GM18519 (cell line): Measurements from ENCODE around the gene PAX4.

ENCODE experiments used
- ATAC-seq: cut with Tn5 transposase; IDR thresholded peaks from one replicate; pipeline ENCODE4 v1.9.1; 2021; ENCODE audit warnings: mild to moderate bottlenecking, moderate library complexity; ENCODE audit not compliant: unreplicated experiment, low FRiP score

Gene PAX4

DNA sequence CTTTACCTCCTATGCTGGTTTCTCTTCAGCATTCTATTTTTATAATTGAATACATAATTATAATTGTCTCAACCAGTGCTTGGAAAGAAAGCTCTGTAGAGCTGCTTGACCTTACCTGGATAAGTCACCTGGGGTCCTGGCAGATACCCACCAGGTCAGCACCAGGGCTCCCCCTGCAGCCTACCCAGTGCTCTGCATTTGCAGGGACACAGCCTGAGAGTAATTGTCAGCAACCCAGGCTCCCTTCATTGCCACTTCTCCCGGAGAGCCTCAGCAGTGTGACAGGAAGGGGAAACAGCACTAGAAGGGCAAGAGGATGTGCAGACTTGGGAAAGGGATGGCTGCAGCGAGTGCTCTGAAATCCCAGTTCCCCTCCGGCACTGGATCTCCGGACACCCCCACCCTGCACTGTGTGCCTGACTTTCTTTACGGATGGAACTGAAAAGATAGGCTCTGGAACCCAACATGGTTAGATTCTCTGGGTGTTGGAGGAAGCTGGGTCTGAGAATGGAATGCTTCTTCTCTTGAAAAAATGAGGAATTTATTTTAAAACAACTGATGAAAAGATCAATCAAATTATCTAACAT is 11.4 kb upstream of the PAX4 start:
- no peak for ATAC-seq

DNA sequence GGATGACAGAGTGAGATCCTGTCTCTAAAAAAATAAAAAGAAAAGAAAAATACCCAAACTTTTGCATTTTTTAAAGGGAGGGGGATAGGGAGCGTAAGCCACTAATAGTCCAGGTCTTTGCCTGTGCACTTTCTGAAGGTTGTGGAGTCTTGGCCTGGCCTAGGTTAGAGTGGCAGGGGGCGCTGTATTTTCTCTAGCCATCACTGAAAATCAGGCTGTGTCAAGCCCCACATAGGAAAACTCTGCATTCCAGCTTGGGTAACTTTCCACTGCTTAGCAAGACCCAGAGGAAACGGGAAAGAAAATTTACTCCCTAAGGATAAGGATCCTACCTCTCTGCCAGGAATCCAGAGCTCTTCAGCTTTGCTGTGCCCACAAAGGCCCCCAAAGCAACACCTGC is 10.5 kb upstream of the PAX4 start:
- ATAC-seq = no peak

DNA sequence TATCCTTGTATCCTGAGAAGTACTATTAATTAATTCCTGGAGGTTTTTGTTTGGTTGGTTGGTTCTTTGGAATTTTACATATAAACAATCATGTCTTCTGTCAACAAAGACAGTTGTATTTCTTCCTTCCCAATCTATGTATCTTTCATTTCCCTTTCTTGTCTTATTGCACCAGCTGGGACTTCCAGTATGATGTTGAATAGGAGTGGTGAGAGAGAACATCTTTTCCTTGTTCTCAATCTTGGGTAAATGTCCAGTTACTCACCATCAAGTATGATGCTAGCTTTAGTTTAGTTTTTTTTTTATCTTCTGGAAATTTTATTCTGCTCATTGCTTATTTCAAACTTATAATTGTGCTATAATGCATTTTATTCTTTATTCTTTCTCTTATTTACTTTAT is 7.4 kb upstream of the PAX4 start:
- ATAC-seq = no peak

DNA sequence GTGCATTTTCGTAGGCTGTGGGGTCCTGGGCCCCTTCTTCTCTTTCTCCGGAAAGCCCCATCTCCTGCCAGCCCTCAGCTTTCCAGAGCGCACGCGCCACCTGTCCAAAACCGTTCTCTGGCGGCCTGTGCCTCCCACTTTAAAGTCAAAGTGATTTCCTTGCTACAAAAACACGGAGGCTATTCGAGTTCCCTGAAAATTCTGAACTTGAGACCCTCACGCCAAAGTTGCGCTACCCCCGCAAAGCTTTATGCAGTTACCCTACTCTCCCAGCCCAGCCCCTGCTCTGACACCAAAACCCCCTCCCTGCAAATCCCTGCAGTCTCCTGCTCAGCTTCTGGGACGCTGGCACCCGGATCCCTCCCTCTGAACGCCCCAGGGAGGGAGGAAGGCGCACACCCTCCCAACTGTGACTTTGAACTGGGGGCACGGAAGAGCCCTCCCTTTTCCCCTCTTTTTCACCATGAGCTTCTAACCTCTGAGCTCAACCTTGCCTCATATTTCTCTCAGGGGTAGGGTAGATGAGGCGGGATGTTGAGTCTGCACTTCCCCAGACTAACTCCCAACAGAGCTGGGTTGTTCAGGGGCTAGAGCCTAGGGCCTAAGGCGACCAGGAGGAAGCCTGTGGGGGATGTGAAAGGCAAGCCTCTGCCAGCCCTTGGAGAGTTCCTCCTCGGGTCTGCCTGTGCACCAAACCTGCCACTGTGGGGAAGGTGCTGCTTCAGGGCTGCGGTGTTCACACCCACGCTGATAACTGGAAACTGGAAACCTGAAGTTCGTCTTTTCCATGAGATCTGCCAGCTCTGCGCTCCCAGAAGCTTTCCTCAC is 2.7 kb upstream of the PAX4 start:
- ATAC-seq = no peak

DNA sequence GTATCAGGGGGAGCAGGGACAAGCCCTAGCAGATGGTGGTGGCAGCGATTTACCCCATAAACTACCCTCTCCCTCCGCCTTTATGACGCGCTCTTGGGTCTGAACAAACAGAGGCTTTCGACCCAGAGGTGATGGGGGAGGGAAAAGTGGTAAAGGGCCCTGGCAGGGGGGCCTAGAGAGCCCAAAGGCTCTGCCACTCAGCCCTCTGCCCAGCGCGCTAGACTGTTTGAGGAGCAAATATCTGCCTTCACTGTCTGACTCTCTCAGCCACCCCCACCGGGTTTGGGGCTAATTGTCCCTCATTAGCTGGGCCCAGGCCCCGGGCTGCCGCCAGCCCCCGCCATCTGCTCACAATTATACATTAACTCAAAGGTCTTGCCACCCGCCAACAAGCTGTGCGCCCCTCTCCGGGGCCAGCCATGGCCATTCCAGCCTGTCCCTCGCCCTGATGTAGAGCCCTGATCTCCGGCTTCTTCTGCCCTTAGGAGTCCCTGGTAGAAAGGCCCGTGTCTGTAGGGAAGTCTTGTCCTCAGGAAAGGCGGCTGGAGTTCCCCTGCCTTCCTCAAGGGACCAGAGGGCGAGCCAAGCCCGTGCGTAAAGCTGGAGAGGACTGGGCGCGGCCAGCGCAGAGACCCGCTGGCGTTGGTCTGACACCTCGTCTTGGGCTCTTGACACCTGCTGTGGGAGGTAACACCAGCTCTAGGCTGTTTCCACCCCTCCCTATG is 1.9 kb upstream of the PAX4 start:
- no peak for ATAC-seq

DNA sequence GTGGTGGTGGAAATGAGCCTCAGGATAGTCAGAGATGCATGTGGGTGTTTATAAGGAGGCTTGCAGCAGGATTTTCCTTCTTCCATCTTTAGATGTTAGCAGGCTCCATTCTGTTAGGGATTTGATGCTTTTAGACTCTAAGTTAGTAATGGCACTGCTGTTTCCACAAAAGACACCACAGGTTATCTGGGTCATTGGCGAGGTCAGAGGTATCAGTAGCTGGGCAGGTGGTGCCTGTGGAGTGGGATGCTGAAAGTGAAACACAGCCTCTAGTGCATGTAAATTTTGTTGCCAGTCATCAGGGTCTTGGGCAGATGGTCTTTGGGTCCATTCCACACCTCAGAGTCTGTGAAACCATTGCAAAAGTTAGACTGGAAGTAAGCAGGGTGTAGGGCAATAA is 833 bp upstream of the PAX4 start:
- ATAC-seq = no peak

DNA sequence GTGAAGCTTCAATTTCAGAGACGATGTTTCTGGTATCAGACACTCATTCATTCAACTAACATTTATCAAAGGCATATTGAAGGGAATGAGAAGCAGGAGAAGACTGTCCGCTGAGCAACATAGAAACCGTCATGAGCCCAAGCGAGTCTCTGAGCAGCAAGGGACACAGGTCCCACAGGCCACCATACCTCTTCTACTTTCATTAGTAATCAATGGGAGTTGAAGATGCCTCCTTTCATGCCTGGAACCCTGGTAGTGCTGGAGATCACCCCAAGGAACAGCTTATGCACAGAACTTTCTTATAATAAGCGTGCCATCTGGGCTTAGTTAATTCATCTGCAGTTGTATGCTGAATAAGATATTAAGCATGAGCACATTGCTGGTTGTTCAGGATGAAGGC is 1.2 kb downstream of the PAX4 start:
- no peak for ATAC-seq

DNA sequence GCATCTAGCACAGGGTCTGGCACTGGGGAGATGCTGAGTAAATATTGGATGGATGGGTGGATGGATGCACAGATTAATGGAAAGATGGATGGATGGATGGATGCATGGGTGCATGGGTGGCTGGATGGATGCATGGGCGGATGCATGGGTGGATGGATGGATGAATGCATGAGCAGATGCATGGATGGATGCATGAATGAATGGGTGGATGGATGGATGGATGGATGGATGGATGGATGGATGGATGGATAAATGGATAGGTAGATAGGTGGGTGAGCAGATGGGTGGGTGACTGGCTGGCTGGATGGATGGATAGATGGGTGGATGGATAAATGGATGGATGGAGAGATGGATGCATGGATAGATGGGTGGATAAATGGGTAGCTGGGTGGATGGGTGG is 5.7 kb downstream of the PAX4 start:
- no peak for ATAC-seq

DNA sequence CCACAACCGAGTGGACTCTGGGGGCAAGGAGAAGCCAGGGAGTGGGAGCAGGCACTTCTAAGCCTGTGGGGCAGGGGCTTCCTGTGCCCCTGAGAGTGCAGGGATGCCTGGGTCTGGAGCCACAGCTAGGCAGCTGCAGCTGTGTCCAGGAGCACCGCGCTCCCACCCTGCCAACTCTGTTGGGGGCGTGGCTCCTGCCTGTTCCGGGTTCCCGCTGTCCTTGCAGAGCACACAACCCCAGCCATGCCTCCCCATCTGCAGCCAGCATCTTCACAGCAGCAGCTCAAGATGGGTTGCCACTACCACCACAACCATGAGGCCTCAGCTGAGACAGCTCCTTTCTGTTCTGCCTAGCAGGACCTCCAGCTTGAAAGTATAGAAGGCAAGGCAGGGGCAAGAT is 8.6 kb downstream of the PAX4 start:
- no peak for ATAC-seq

DNA sequence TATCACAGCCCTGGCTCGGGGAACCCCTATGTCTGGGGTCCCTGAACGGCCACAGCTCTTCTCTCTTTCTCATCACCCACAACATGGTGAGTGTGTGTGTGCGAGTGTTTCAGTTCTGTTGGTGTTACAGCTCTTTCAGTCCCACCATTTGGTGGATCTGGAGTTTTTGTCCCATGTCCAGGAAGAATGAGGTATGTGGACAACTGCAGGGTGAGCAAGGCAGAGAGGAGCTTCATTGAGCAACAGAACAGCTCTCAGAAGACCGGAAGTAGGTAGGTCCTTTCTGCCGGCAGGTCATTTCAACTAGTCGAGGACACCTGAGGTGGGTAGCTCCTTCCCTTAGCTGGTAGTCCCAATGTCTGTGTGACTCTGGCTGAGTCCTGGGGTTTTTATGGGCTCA is 9.5 kb downstream of the PAX4 start:
- ATAC-seq = no peak

DNA sequence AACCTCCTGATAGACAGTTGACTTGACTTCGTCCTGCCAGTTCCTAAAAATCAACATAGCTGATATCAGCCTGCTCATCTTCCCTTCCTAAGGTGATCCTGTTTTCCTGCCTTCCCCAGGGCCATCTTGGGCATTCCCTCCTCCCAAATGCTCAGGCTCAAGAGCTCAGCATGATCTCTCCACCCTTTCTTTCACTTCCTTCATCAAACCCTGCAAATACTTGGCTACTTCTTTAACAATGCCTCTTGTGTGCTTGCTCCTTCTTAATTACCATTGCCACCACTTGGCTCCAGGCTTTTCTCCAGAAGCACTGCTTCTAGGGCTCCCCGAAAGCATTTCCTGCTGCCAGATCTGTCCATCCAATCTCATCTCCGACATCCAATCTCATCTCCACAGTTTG is 17.1 kb downstream of the PAX4 start:
- ATAC-seq = no peak

DNA sequence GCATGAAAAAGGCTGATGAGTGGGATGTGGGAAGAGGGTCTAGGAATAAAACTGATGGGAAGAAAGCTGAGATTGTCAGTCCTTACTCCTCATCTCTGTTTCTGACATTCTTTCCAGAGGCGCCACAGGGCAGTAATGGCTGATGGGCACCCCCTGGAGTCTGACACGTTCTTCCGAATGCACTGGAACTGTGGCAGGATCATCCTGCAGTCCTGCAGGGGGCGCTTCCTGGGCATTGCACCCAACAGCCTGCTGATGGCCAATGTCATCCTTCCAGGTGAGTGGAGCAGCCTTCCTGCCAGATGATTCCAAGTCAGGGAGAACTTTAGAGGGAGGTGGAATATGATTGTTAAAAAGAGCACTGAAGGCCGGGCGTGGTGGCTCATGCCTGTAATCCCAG is 19.6 kb downstream of the PAX4 start:
- no peak for ATAC-seq

DNA sequence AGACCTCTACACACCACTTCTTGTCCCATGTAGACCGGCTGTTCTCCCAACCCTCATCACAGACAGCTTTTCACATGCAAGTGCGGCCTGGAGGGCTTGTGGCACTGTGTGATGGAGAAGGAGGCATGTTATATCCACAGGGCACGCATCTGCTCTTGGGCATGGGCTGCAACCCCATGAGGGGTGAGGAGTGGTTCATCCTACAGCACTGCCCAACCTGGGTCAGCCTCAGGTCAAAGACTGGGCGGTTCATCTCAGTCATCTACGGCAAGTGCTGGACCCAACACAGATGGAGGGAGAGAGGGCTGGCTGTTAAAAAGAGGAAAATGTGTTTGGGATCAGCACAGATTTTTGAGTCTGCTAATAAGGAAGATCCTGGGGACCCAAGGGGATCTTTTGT is 22.2 kb downstream of the PAX4 start:
- ATAC-seq = no peak

DNA sequence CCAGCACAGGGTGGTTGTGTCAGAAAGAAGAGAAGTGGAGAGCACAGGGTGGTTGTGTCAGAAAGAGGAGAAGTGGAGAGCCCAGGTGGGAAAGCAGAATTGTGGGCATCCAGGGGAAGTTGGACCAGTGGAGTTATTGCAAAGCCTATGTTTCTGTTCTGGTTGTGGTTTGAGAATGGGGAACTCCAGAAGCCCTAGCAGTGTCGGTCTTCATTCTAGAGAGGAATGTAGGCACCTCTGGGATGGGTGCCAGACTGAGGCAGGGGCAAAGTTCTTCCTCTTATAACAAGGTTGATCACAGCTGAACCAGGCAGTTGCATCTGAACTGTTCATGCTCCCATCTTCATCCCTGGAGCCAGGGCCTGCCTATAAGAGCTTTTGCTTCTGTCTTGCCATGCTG is 23.5 kb downstream of the PAX4 start:
- no peak for ATAC-seq

DNA sequence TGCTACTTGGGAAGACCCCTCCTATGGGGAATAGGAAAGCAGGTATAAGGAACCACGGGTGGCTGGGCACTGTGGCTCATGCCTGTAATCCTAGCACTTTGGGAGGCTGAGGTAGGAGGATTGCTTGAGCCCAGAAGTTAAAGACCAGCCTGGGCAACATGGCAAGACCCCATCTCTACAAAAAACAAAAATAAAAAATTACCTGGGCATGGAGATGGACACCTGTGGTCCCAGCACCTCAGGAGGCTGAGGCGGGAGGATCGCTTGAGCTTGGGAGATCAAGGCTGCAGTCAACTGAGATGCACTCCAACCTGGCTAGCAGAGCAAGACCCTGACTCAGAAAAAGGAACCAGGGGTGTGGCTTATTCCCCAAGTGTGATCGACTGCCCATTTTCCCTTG is 25.4 kb downstream of the PAX4 start:
- no peak for ATAC-seq

DNA sequence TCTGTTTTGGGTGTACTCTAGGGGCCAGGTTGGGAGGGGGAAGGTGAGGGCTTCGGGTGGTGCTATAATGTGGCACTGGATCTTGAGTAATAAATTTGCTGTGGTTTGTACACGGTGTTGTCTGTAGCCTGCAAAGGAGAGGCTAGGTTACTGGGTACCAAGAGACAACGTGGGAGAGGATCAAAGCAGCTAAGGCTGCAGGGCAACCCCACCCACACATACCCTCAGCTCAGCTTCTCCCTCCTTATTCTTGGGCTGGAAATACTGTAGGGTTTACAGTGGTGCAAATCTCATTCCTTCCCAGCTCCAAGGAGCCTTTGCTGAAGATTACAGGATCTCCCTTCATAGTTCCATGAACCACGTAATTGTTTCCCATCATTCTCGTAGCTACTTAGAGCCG is 26.4 kb downstream of the PAX4 start:
- ATAC-seq = no peak

DNA sequence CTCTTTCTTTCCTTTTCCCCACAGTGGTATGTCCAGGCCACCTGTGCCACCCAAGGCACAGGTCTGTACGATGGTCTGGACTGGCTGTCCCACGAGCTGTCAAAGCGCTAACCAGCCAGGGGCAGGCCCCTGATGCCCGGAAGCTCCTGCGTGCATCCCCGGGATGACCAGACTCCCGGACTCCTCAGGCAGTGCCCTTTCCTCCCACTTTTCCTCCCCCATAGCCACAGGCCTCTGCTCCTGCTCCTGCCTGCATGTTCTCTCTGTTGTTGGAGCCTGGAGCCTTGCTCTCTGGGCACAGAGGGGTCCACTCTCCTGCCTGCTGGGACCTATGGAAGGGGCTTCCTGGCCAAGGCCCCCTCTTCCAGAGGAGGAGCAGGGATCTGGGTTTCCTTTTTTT is 26.8 kb downstream of the PAX4 start:
- ATAC-seq = no peak

DNA sequence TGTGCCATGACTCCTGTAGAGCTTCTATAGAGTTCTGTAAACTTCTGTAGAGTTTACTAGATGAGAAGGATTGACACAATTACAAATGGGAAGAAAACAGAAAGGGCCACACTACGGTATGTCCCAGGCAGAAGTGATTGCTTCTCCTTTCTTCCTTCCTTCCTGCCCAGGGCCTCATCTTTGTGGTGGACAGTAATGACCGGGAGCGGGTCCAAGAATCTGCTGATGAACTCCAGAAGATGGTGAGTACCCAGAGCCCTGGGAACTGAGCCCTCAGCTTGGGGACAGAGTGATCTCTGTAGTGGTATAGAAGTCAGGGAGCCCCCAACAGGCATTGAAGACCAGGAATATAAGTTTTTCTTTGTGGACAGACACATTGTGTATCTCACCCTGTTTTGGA is 28.0 kb downstream of the PAX4 start:
- ATAC-seq = no peak

DNA sequence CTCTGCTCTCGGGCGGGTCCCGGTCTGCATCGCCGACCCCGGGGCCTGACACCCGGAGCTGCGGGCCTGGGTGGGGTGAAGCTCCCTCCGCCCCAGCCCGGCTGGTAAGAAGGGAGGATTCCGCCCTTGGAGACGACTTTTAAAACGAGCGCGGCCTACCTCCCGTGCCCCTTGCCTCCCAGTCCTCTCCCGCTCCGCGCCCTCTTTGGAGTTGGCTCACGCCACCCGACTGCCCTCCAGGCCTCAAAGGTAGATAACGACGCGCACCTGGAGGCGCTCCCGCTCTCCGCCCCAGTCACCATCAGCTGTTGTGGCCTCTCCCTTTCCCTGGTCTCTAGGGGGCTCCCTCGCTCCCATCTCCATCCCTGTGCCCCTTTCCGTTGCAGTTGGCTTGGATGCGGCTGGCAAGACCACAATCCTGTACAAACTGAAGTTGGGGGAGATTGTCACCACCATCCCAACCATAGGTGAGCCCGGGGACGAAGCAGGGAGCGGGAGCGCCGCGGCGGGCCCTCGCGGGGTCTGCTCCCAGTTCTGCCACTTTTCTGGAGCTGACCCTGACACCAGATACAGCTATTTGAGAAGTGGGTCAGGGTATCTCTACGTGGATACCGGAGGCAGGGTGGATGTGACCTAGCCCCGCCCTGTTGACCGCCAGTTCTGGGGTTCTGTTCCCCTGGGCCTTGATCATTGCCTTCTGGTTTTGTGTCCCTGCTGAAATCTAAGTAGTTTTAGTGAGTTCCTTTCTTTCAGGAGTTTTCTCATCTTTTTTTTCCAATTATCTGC is 29.1 kb downstream of the PAX4 start:
- ATAC-seq = no peak

DNA sequence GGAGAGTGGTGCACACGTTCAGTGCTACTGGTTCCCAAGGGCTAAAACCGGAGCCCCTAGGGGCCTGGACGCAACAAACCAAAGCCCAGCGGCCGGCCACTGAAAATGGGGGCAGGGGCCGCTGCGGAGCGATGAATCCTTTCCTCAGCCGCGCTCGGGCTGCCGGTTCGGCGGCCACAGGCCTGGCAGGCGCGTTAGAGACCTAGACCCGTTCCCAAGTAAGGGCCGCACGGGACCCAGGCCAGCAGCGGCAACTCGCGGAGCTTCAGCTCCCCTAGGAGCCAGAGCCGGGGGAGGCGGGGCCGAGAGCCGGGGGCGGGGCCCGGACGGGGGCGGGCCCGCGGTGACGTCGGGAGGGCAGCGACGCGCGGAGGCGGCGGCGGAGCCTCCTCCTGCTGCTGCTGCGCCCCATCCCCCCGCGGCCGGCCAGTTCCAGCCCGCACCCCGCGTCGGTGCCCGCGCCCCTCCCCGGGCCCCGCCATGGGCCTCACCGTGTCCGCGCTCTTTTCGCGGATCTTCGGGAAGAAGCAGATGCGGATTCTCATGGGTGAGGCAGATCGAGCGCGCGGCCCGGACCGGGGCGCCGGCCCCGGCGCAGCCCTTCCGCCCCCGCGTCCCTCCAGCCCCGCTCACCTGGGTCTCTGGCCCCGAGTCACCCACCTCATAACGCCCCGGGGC is 29.8 kb downstream of the PAX4 start, which contains the start of gene ARF5:
Gene ARF5, plus strand, starts transcription at position 393 of the 678 bp plus-strand sequence. Its CDS starts 88 bp downstream, at position 481.
- peak; percentile 72 for ATAC-seq
